Hepatocyte (in vitro differentiated cells): Measurements from ENCODE around the gene ZMIZ1. TPM values are rescaled to one million over a fixed set of nuclear protein-coding genes. Genes with fewer than 3 reads are reported as not detected.
A peak's percentile ranks its signal among the peaks of the same experiment; 100 is the strongest.

ENCODE experiments used
- DNase-seq: peaks from one replicate; pipeline ENCODE4 v3.0.0-alpha.2; 2016; ENCODE audit warnings: low spot score
- H2AFZ ChIP-seq: fragments of 200-600 bp; sonication (generic); 2 replicates; pipeline ENCODE4 v1.6.0; 2016; ENCODE audit warnings: antibody characterized with exemption, mild to moderate bottlenecking
- H3K27ac ChIP-seq: fragments of 200-600 bp; sonication (generic); 2 replicates; pipeline ENCODE4 v1.5.1; 2016; ENCODE audit warnings: mild to moderate bottlenecking
- H3K27me3 ChIP-seq: fragments of 200-600 bp; sonication (generic); 2 replicates; pipeline ENCODE4 v1.6.1; 2016
- H3K36me3 ChIP-seq: fragments of 200-600 bp; sonication (generic); replicated peaks from 2 replicates; pipeline ENCODE4 v1.5.1; 2016; ENCODE audit warnings: low read depth; ENCODE audit not compliant: insufficient read depth
- H3K4me1 ChIP-seq: fragments of 200-600 bp; sonication (generic); 2 replicates; pipeline ENCODE4 v1.5.1; 2016; ENCODE audit warnings: mild to moderate bottlenecking, moderate library complexity; ENCODE audit not compliant: insufficient read depth
- H3K4me2 ChIP-seq: fragments of 200-600 bp; sonication (generic); 2 replicates; pipeline ENCODE4 v1.6.0; 2016
- H3K4me3 ChIP-seq: fragments of 200-600 bp; sonication (generic); 2 replicates; pipeline ENCODE4 v1.5.1; 2016; ENCODE audit warnings: mild to moderate bottlenecking
- H3K79me2 ChIP-seq: fragments of 200-600 bp; sonication (generic); 2 replicates; pipeline ENCODE4 v1.6.0; 2017; ENCODE audit warnings: mild to moderate bottlenecking
- H3K9me2 ChIP-seq: fragments of 200-600 bp; sonication (generic); replicated peaks from 2 replicates; pipeline ENCODE4 v1.6.0; 2017; ENCODE audit warnings: mild to moderate bottlenecking; ENCODE audit not compliant: insufficient read depth
- H3K9me3 ChIP-seq: fragments of 200-600 bp; sonication (generic); 2 replicates; pipeline ENCODE4 v1.5.1; 2016; ENCODE audit warnings: low read depth, mild to moderate bottlenecking
- H4K20me1 ChIP-seq: fragments of 200-600 bp; sonication (generic); 2 replicates; pipeline ENCODE4 v1.6.0; 2016; ENCODE audit warnings: mild to moderate bottlenecking; ENCODE audit not compliant: insufficient read depth, poor library complexity, severe bottlenecking
- CTCF ChIP-seq: fragments of 200-600 bp; sonication (generic); IDR thresholded peaks from 2 replicates; pipeline ENCODE4 v1.5.1; 2016; ENCODE audit warnings: antibody characterized with exemption, mild to moderate bottlenecking; ENCODE audit not compliant: poor library complexity
- EZH2 ChIP-seq: fragments of 200-600 bp; sonication (generic); IDR thresholded peaks from 2 replicates; pipeline ENCODE4 v1.6.1; 2016; ENCODE audit warnings: antibody characterized with exemption, mild to moderate bottlenecking, borderline replicate concordance
- EZH2phosphoT487 ChIP-seq: fragments of 200-600 bp; sonication (generic); IDR thresholded peaks from one replicate; pipeline ENCODE4 v1.6.1; 2018; ENCODE audit warnings: antibody characterized with exemption, mild to moderate bottlenecking, low read depth, moderate library complexity; ENCODE audit not compliant: unreplicated experiment, severe bottlenecking
- WGBS: methylation state at CpG from one replicate; pipeline ENCODE4 v1.1.6; 2016; ENCODE audit warnings: low lambda C conversion rate; ENCODE audit errors: missing lambda C conversion rate; 5-methylcytosine and 5-hydroxymethylcytosine counted together
- polyA plus RNA-seq: library from polyadenylated mRNA; unstranded; fragments of >200 nt; fragmentation: Nextera tagmentation; extraction: Ambion mirVana; gene quantifications from 2 replicates; pipeline ENCODE4 v1.2.1, GENCODE V29; 2016
- total RNA-seq: library from RNA; depleted of rRNA; stranded (reverse); fragments of >200 nt; gene quantifications from 2 replicates; pipeline ENCODE4 v1.2.3, GENCODE V29; 2014

Gene ZMIZ1
- total and polyA plus RNA-seq, 2 experiments from 2014 or later, result 30.9 to 32.4 TPM

- no peak overlapping the region for H3K4me3 ChIP-seq
- peak overlapping the region; percentile 64 for H3K4me2 ChIP-seq
- peaks cover 98% of the 10 kb centered on the region for H4K20me1 ChIP-seq
- peaks cover 61% of the 10 kb centered on the region for H3K4me1 ChIP-seq
- DNase-seq, result no peak
- H3K36me3 ChIP-seq, result no peaks in the 10 kb centered on the region
- 46% methylated on average over 9 of the region's 9 CpGs for WGBS
- H2AFZ ChIP-seq, result no peak overlapping the region
- peaks cover 98% of the 10 kb centered on the region for H3K79me2 ChIP-seq
- peak overlapping the region; percentile 78 for H3K27ac ChIP-seq
- H3K9me2 ChIP-seq, result no peaks in the 10 kb centered on the region
- H3K27me3 ChIP-seq, result no peaks in the 10 kb centered on the region
- TF ChIP-seq EZH2phosphoT487, result no peak
- no peak for TF ChIP-seq EZH2
- TF ChIP-seq CTCF, result no peak
- no peaks in the 10 kb centered on the region for H3K9me3 ChIP-seq
These were observed 45.1 kb downstream of the ZMIZ1 start for GRCh38 chr10:79113827-79114226.

GRCh38 chr10:79115302-79115701, 46.5 kb downstream of the ZMIZ1 start:
- Histone ChIP-seq H3K36me3 (no peaks in the 10 kb centered on the region), H3K27me3 (no peaks in the 10 kb centered on the region), H3K27ac (peak overlapping the region; percentile 78), H3K4me1 (peaks cover 61% of the 10 kb centered on the region), H3K79me2 (peaks cover 98% of the 10 kb centered on the region), H2AFZ (no peak overlapping the region), H3K4me3 (no peak overlapping the region), H3K9me3 (no peaks in the 10 kb centered on the region), H4K20me1 (peaks cover 98% of the 10 kb centered on the region), H3K4me2 (no peak overlapping the region), H3K9me2 (no peaks in the 10 kb centered on the region)
- TF ChIP-seq EZH2 (no peak), CTCF (no peak)
- WGBS, result 74% methylated on average over 4 of the region's 4 CpGs
- DNase-seq, result no peak

GRCh38 chr10:79116368-79116767, 47.6 kb downstream of the ZMIZ1 start:
- TF ChIP-seq EZH2phosphoT487 (no peak), CTCF (no peak), EZH2 (no peak)
- Histone ChIP-seq H3K36me3 (no peaks in the 10 kb centered on the region), H4K20me1 (peaks cover 96% of the 10 kb centered on the region), H3K79me2 (peaks cover 98% of the 10 kb centered on the region), H2AFZ (no peak overlapping the region), H3K9me2 (no peaks in the 10 kb centered on the region), H3K4me1 (peaks cover 55% of the 10 kb centered on the region), H3K27me3 (no peaks in the 10 kb centered on the region), H3K4me2 (no peak overlapping the region), H3K4me3 (no peak overlapping the region), H3K9me3 (no peaks in the 10 kb centered on the region), H3K27ac (no peak overlapping the region)
- DNase-seq, result no peak
- WGBS, result 80% methylated on average over 3 of the region's 4 CpGs
